WTC11 (cell line): ENCODE measurements around the gene PIRT. TPM values are rescaled to one million over a fixed set of nuclear protein-coding genes. Genes with fewer than 3 reads are reported as not detected.

Source experiments
- ATAC-seq: fragments of 200-7000 bp; cut with Tn5 transposase; 2 replicates; pipeline ENCODE4 v1.10.0; 2021; ENCODE audit warnings: mild to moderate bottlenecking, moderate library complexity
- CTCF ChIA-PET: fragments of 300-600 bp; sonication (Branson Sonifier 250); formaldehyde crosslinking; loops from one replicate; lab custom pipeline; 2021; ENCODE audit warnings: antibody characterized with exemption; lab: Charles Lee
- POLR2A ChIA-PET: fragments of 350-600 bp; sonication (Branson Sonifier 250); formaldehyde crosslinking; loops from one replicate; lab custom pipeline; 2021; ENCODE audit warnings: antibody characterized with exemption; lab: Charles Lee
- DNase-seq: peaks from one replicate; pipeline ENCODE4 v3.0.0; 2021; ENCODE audit warnings: low spot score
- H3K27ac Mint-ChIP-seq: 2 replicates; pipeline ENCODE4 v1.8.0; 2021; ENCODE audit warnings: mixed read lengths
- H3K27me3 Mint-ChIP-seq: 2 replicates; pipeline ENCODE4 v1.8.0; 2021; ENCODE audit warnings: low read depth, mild to moderate bottlenecking, moderate library complexity, mixed read lengths
- H3K36me3 Mint-ChIP-seq: 2 replicates; pipeline ENCODE4 v1.8.0; 2021; ENCODE audit warnings: mixed read lengths
- H3K4me1 Mint-ChIP-seq: 2 replicates; pipeline ENCODE4 v1.8.0; 2022; ENCODE audit warnings: mixed read lengths
- H3K4me3 Mint-ChIP-seq: 2 replicates; pipeline ENCODE4 v1.8.0; 2021; ENCODE audit warnings: mild to moderate bottlenecking, moderate library complexity, mixed read lengths
- H3K9me3 Mint-ChIP-seq: 2 replicates; pipeline ENCODE4 v1.8.0; 2021; ENCODE audit warnings: mixed read lengths
- CDX4 ChIP-seq: fragments of 250-450 bp; sonication (Bioruptor Pico); IDR thresholded peaks from 2 replicates; pipeline ENCODE4 v1.9.0; 2021; ENCODE audit warnings: moderate library complexity, mild to moderate bottlenecking, inconsistent platforms, borderline replicate concordance
- E2F1 ChIP-seq: sonication (generic); formaldehyde crosslinking; IDR thresholded peaks from 2 replicates; pipeline ENCODE4 v1.8.0; 2022; ENCODE audit warnings: mild to moderate bottlenecking, missing genetic modification reagents
- E2F4 ChIP-seq: sonication (generic); formaldehyde crosslinking; IDR thresholded peaks from 2 replicates; pipeline ENCODE4 v1.8.1; 2022; ENCODE audit warnings: low read depth, mild to moderate bottlenecking, moderate library complexity, missing genetic modification reagents, borderline replicate concordance
- HMGXB4 ChIP-seq: sonication (generic); formaldehyde crosslinking; IDR thresholded peaks from 2 replicates; pipeline ENCODE4 v1.8.1; 2023; ENCODE audit warnings: mild to moderate bottlenecking, moderate library complexity, missing genetic modification reagents
- IRF1 ChIP-seq: sonication (generic); formaldehyde crosslinking; IDR thresholded peaks from 2 replicates; pipeline ENCODE4 v1.8.0; 2023; ENCODE audit warnings: missing genetic modification reagents
- KAT7 ChIP-seq: sonication (generic); formaldehyde crosslinking; IDR thresholded peaks from 2 replicates; pipeline ENCODE4 v1.8.1; 2023; ENCODE audit warnings: missing genetic modification reagents, mild to moderate bottlenecking, borderline replicate concordance
- MAX ChIP-seq: sonication (generic); formaldehyde crosslinking; IDR thresholded peaks from 2 replicates; pipeline ENCODE4 v1.8.0; 2022; ENCODE audit warnings: mild to moderate bottlenecking, missing genetic modification reagents
- MLX ChIP-seq: sonication (generic); formaldehyde crosslinking; IDR thresholded peaks from 2 replicates; pipeline ENCODE4 v1.8.1; 2023; ENCODE audit warnings: mild to moderate bottlenecking, missing genetic modification reagents, moderate library complexity
- MYBL2 ChIP-seq: sonication (generic); formaldehyde crosslinking; IDR thresholded peaks from 2 replicates; pipeline ENCODE4 v1.8.1; 2023; ENCODE audit warnings: mild to moderate bottlenecking, moderate library complexity, missing genetic modification reagents
- PRDM15 ChIP-seq: sonication (generic); formaldehyde crosslinking; IDR thresholded peaks from 2 replicates; pipeline ENCODE4 v1.8.0; 2022; ENCODE audit warnings: missing genetic modification reagents
- ZBTB43 ChIP-seq: sonication (generic); formaldehyde crosslinking; IDR thresholded peaks from 2 replicates; pipeline ENCODE4 v1.8.1; 2023; ENCODE audit warnings: mild to moderate bottlenecking, missing genetic modification reagents
- ZNF219 ChIP-seq: sonication (generic); formaldehyde crosslinking; IDR thresholded peaks from 2 replicates; pipeline ENCODE4 v1.8.0; 2023; ENCODE audit warnings: missing genetic modification reagents, mild to moderate bottlenecking, borderline replicate concordance
- ZNF263 ChIP-seq: sonication (generic); formaldehyde crosslinking; IDR thresholded peaks from 2 replicates; pipeline ENCODE4 v1.8.1; 2022; ENCODE audit warnings: low read depth, mild to moderate bottlenecking, moderate library complexity, missing genetic modification reagents
- ZNF317 ChIP-seq: sonication (generic); formaldehyde crosslinking; IDR thresholded peaks from 2 replicates; pipeline ENCODE4 v1.8.1; 2023; ENCODE audit warnings: low read depth, mild to moderate bottlenecking, moderate library complexity, missing genetic modification reagents, borderline replicate concordance
- ZNF396 ChIP-seq: fragments of 250-450 bp; sonication (Bioruptor Pico); IDR thresholded peaks from 2 replicates; pipeline ENCODE4 v1.8.0; 2021; ENCODE audit warnings: mild to moderate bottlenecking, moderate library complexity, borderline replicate concordance
- ZNF416 ChIP-seq: fragments of 250-450 bp; sonication (Bioruptor Pico); IDR thresholded peaks from 2 replicates; pipeline ENCODE4 v1.9.0; 2021; ENCODE audit warnings: mild to moderate bottlenecking, inconsistent platforms
- ZNF671 ChIP-seq: fragments of 250-450 bp; sonication (Bioruptor Pico); IDR thresholded peaks from 2 replicates; pipeline ENCODE4 v1.8.0; 2021; ENCODE audit warnings: mild to moderate bottlenecking
- total RNA-seq: library from RNA; stranded (reverse); gene quantifications from 3 replicates; pipeline ENCODE4 v1.2.3, GENCODE V29; 2021

The PIRT gene
- total RNA-seq, 1 experiment from 2014 or later = not detected

GRCh38 chr17:10821054-10821453 is 16.8 kb downstream of the PIRT start (continued):
- TF ChIP-seq PRDM15 (CRISPR knock-in tag) (no peak), ZNF219 (CRISPR knock-in tag) (no peak), ZBTB43 (CRISPR knock-in tag) (no peak)

GRCh38 chr17:10815319-10815718 is 22.6 kb downstream of the PIRT start:
- TF ChIP-seq ZNF671 (no peak), CDX4 (CRISPR knock-in tag) (no peak), E2F1 (CRISPR knock-in tag) (no peak), KAT7 (no peak), MAX (CRISPR knock-in tag) (no peak), MYBL2 (CRISPR knock-in tag) (no peak), ZNF416 (CRISPR knock-in tag) (no peak), IRF1 (no peak)
- TF ChIP-seq, all 79 proteins: peak for 0
- ATAC-seq (no peak), DNase-seq (no peak)
- no peaks in the 10 kb centered on the region for H3K36me3 Mint-ChIP-seq
- H3K27me3 Mint-ChIP-seq = peaks cover 3% of the 10 kb centered on the region; the same call in 1 of the 2 replicates
- no peak overlapping the region for H3K4me3 Mint-ChIP-seq
- H3K9me3 Mint-ChIP-seq = no peaks in the 10 kb centered on the region
- ChIA-PET CTCF (interaction anchor here (0.8 kb wide), 1 partner anchor 42 kb away, joined by 3 read pairs; no protein-coding TSS in a partner anchor), POLR2A (no interaction called here)
- no peak overlapping the region for H3K27ac Mint-ChIP-seq
- no peaks in the 10 kb centered on the region for H3K4me1 Mint-ChIP-seq

- no peaks in the 10 kb centered on the region for H3K36me3 Mint-ChIP-seq
- no peaks in the 10 kb centered on the region for H3K9me3 Mint-ChIP-seq
- ChIA-PET CTCF (no interaction called here), POLR2A (no interaction called here)
- DNase-seq = no peak
- H3K27ac Mint-ChIP-seq = no peak overlapping the region; the same call in 1 of the 2 replicates
- no peak for ATAC-seq
- peaks cover 3% of the 10 kb centered on the region; the same call in 1 of the 2 replicates for H3K27me3 Mint-ChIP-seq
- H3K4me1 Mint-ChIP-seq = no peaks in the 10 kb centered on the region
- no peak overlapping the region for H3K4me3 Mint-ChIP-seq
- TF ChIP-seq ZNF263 (CRISPR knock-in tag) (no peak), MLX (CRISPR knock-in tag) (no peak), PRDM15 (CRISPR knock-in tag) (no peak), ZNF317 (CRISPR knock-in tag) (no peak), E2F4 (CRISPR knock-in tag) (no peak), ZNF396 (CRISPR knock-in tag) (no peak), HMGXB4 (no peak)
These were observed 23.8 kb downstream of the PIRT start for GRCh38 chr17:10814075-10814474.
